Keratinocyte (primary cell): Measurements from ENCODE around the gene ZNF823.

ENCODE experiments used
- EZH2 ChIP-seq: IDR thresholded peaks from one replicate; pipeline ENCODE4 v1.6.1; 2012; ENCODE audit warnings: inconsistent platforms, mild to moderate bottlenecking, low read length, moderate library complexity
- TF ChIP-seq, protein P1 (sequence below), 3 experiments: IDR thresholded peaks in 1 of 3; conservative IDR thresholded peaks in 1 of 3; optimal IDR thresholded peaks in 1 of 3; 2 replicates in 2 of 3; 3 replicates in 1 of 3; pipeline versions ENCODE3 to v1.5.1; 2011; ENCODE audit warnings: low read length in 3 of 3, mild to moderate bottlenecking in 3 of 3, moderate library complexity in 2 of 3, control low read depth in 1 of 3, inconsistent platforms in 1 of 3; ENCODE audit not compliant: insufficient read depth in 2 of 3; ENCODE audit errors: extremely low read depth in 1 of 3

GRCh38 chr19:11692127-11692790 is 46.5 kb downstream of the ZNF823 start:
- TF ChIP-seq, protein P1, sequence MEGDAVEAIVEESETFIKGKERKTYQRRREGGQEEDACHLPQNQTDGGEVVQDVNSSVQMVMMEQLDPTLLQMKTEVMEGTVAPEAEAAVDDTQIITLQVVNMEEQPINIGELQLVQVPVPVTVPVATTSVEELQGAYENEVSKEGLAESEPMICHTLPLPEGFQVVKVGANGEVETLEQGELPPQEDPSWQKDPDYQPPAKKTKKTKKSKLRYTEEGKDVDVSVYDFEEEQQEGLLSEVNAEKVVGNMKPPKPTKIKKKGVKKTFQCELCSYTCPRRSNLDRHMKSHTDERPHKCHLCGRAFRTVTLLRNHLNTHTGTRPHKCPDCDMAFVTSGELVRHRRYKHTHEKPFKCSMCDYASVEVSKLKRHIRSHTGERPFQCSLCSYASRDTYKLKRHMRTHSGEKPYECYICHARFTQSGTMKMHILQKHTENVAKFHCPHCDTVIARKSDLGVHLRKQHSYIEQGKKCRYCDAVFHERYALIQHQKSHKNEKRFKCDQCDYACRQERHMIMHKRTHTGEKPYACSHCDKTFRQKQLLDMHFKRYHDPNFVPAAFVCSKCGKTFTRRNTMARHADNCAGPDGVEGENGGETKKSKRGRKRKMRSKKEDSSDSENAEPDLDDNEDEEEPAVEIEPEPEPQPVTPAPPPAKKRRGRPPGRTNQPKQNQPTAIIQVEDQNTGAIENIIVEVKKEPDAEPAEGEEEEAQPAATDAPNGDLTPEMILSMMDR (optimal IDR thresholded peaks at IDR 0.05 in 1 of 3, IDR thresholded peaks at IDR 0.05 in 1 of 3, conservative IDR thresholded peaks at IDR 0.05 in 1 of 3; ENCODE audit: extremely low read depth in 1 of 3, insufficient read depth in 2 of 3, low read length in 3 of 3) = no peak
- no peak for TF ChIP-seq EZH2
